Activated CD4-positive, alpha-beta T cell treated with anti-CD3 and anti-CD28 coated beads for 36 hours (primary cell): ENCODE results near the gene ADAM19. TPM values are rescaled to one million over a fixed set of nuclear protein-coding genes. Genes with fewer than 3 reads are reported as not detected.

ENCODE experiments used
- ATAC-seq: fragments of 200-7000 bp; cut with Tn5 transposase; one replicate; pipeline ENCODE4 v1.10.0; 2021; ENCODE audit warnings: mild to moderate bottlenecking, moderate library complexity
- CTCF ChIA-PET: fragments of 350-600 bp; sonication (Branson Sonifier 250); formaldehyde crosslinking; loops from one replicate; lab custom pipeline; 2021; ENCODE audit warnings: antibody characterized with exemption; lab: Charles Lee
- POLR2A ChIA-PET: fragments of 350-600 bp; sonication (Branson Sonifier 250); formaldehyde crosslinking; loops from one replicate; lab custom pipeline; 2021; ENCODE audit warnings: antibody characterized with exemption, inconsistent platforms; lab: Charles Lee
- DNase-seq: peaks from one replicate; pipeline ENCODE4 v3.0.0-alpha.2; 2020
- H3K27ac Mint-ChIP-seq: one replicate; pipeline ENCODE4 v1.8.0; 2021; ENCODE audit warnings: mixed read lengths
- H3K27me3 Mint-ChIP-seq: one replicate; pipeline ENCODE4 v1.8.0; 2021; ENCODE audit warnings: mixed read lengths
- H3K36me3 Mint-ChIP-seq: one replicate; pipeline ENCODE4 v1.8.0; 2021; ENCODE audit warnings: low read depth, mixed read lengths
- H3K4me1 Mint-ChIP-seq: one replicate; pipeline ENCODE4 v1.8.0; 2021; ENCODE audit warnings: mixed read lengths
- H3K4me3 Mint-ChIP-seq: one replicate; pipeline ENCODE4 v1.8.0; 2021; ENCODE audit warnings: mild to moderate bottlenecking, moderate library complexity, mixed read lengths
- H3K9me3 Mint-ChIP-seq: one replicate; pipeline ENCODE4 v1.8.0; 2021; ENCODE audit warnings: low read depth, mixed read lengths
- intact Hi-C, 2 experiments: fragments of 100-400 bp; cut with DNase I in 1 of 2; cut with micrococcal nuclease in 1 of 2; formaldehyde crosslinking; loops; one replicate each; pipeline versions ENCODE4 v1.14.2 to v1.15.1; 2022 to 2024; cut with DNase I, micrococcal nuclease
- total RNA-seq, 2 experiments: library from RNA; stranded (reverse); gene quantifications; one replicate each; pipeline ENCODE4 v1.2.3, GENCODE V29; 2021

The ADAM19 gene, protein sequence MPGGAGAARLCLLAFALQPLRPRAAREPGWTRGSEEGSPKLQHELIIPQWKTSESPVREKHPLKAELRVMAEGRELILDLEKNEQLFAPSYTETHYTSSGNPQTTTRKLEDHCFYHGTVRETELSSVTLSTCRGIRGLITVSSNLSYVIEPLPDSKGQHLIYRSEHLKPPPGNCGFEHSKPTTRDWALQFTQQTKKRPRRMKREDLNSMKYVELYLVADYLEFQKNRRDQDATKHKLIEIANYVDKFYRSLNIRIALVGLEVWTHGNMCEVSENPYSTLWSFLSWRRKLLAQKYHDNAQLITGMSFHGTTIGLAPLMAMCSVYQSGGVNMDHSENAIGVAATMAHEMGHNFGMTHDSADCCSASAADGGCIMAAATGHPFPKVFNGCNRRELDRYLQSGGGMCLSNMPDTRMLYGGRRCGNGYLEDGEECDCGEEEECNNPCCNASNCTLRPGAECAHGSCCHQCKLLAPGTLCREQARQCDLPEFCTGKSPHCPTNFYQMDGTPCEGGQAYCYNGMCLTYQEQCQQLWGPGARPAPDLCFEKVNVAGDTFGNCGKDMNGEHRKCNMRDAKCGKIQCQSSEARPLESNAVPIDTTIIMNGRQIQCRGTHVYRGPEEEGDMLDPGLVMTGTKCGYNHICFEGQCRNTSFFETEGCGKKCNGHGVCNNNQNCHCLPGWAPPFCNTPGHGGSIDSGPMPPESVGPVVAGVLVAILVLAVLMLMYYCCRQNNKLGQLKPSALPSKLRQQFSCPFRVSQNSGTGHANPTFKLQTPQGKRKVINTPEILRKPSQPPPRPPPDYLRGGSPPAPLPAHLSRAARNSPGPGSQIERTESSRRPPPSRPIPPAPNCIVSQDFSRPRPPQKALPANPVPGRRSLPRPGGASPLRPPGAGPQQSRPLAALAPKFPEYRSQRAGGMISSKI
- 10 to 100 TPM; 63.6 to 69.5 TPM for total RNA-seq

DNA sequence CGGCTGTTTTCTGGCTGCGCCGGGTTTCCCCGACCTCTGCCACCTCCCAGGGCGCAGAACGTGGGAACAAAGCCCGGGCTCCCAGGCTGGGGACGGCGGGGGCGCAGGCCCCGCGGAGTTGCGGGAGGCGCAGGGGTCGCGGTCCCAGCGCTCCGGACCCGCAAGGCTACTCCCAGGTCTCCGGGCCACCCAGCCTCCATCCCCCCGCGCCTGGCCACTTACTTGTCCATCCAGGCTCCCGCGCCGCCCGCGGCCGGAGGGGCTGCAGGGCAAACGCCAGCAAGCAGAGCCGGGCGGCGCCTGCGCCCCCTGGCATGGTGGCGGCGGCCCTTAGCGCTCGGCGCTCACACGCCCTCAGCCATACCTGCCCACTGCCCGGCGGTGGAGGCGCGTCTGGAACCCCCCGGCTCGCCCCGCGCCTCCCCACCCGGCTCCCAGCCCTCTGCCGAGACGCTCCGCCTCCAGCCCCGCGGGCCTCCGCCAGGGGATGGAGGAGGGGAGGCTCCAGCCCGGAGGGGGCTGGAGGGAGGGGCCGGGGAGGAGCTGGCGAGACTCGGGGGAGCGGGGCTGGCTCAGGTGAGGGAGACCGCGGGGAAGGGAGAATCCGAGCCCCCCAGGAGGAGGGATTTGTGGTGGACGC lies at the start of gene ADAM19:
Gene ADAM19, minus strand, starts transcription at position 395 of the 640 bp plus-strand sequence. Its CDS starts 79 bp downstream, at position 316.
- no peaks in the 10 kb centered on the region for H3K9me3 Mint-ChIP-seq
- H3K4me1 Mint-ChIP-seq: peaks cover 46% of the 10 kb centered on the region
- peaks cover 4% of the 10 kb centered on the region for H3K27me3 Mint-ChIP-seq
- H3K27ac Mint-ChIP-seq: peak within 1 kb of the TSS; percentile 83
- ATAC-seq (peak; percentile 75), DNase-seq (peak; percentile 70)
- intact Hi-C loops: loop anchor here in 1 of 2 experiments (1.0 to 2.0 kb wide), 2 partner anchors 35 to 168 kb away; partner anchors contain the start of gene LSM11
- H3K4me3 Mint-ChIP-seq: peak within 1 kb of the TSS; percentile 85
- peaks cover 26% of the 10 kb centered on the region for H3K36me3 Mint-ChIP-seq
- ChIA-PET CTCF (interaction anchor here (0.6 to 0.8 kb wide), 2 partner anchors 26 to 483 kb away, joined by 3 read pairs; no protein-coding TSS in a partner anchor), POLR2A (no interaction called here)

- Mint-ChIP-seq H3K4me1 (no peaks in the 10 kb centered on the region), H3K36me3 (no peaks in the 10 kb centered on the region), H3K9me3 (peaks cover 4% of the 10 kb centered on the region), H3K27ac (no peak overlapping the region), H3K27me3 (no peaks in the 10 kb centered on the region), H3K4me3 (no peak overlapping the region)
- ChIA-PET CTCF (no interaction called here), POLR2A (no interaction called here)
- ATAC-seq (no peak), DNase-seq (no peak)
- intact Hi-C loops: no loop called here
Observed at GRCh38 chr5:157624144-157624543, 48.6 kb upstream of the ADAM19 start.

DNA sequence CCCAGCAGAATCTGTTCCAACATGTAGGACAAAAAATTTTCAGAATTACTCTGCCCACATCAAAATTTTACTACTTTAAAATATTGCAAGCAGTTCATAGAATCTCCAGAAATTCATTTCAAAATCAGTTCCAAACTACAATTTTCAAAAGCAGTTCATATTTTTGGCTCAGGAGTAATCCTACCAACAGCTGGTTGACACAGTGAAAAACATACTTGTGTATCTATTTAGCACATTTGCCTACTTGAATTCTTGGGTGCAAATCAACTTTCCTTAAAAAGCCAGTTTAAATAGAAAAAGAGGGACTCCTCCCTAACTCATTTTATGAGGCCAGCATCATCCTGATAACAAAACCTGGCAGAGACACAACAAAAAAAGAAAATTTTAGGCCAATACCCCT lies 45.2 kb upstream of the ADAM19 start:
- CTCF ChIA-PET: interaction anchor here (1.2 kb wide), 1 partner anchor 23 kb away, joined by 4 read pairs; no protein-coding TSS in a partner anchor
- Mint-ChIP-seq H3K27ac (no peak overlapping the region), H3K36me3 (no peaks in the 10 kb centered on the region), H3K4me3 (no peak overlapping the region), H3K9me3 (peaks cover 4% of the 10 kb centered on the region), H3K4me1 (no peaks in the 10 kb centered on the region), H3K27me3 (no peaks in the 10 kb centered on the region)
- DNase-seq (no peak), ATAC-seq (no peak)
- intact Hi-C loops: no loop called here
- POLR2A ChIA-PET: no interaction called here

DNA sequence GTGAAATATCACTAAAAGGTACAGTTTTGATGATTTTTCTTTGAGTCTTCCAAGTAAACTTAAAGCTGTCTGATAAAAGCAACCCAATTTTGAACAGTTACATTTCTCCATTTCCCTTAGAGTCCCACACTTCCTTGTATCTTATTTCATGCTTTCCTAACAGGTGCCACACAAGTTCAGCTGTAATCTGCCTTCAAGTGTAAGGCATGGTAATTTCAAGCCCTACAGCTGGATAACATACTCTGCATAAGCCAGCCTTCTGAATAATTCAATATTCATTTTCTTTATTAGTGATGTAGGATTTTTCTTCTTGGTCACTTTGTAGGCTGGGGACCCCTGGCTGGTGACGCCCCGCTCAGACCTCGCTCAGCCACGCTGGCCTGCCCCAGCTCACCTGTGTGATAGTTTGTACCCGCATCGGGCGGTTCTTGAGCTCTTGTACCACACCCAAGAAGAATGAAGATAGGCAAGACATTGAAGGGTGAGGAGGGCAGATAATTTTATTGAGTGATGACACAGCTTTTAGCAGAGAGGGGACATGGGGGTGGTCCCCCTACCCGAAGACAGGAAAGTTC lies 42.7 kb upstream of the ADAM19 start:
- Mint-ChIP-seq H3K9me3 (peaks cover 4% of the 10 kb centered on the region), H3K4me3 (no peak overlapping the region), H3K36me3 (no peaks in the 10 kb centered on the region), H3K27ac (no peak overlapping the region), H3K27me3 (no peaks in the 10 kb centered on the region), H3K4me1 (peaks cover 11% of the 10 kb centered on the region)
- CTCF ChIA-PET: interaction anchor here (0.8 to 1.0 kb wide), 4 partner anchors 11 to 101 kb away, joined by 3 to 5 read pairs (median 3); no protein-coding TSS in a partner anchor
- ATAC-seq: no peak
- POLR2A ChIA-PET: no interaction called here
- intact Hi-C loops: no loop called here
- no peak for DNase-seq

DNA sequence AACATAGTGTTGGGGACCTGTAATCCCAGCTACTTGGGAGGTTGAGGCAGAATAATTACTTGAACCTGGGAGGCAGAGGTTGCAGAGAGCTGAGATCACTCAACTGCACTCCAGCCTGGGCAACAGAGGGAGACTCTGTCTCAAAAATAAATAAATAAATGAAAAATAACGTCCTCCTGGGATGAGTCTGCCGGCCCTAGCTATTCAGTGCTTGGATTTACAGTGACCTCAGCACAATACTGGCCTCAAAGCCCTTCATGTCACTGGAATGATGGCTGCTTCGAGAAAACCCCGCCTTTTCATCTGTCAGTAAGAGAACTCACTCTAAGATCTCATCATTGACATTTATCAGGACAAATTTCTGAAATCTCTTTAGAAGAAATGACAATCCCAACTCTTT lies 41.2 kb upstream of the ADAM19 start:
- POLR2A ChIA-PET: interaction anchor here (0.6 kb wide), 1 partner anchor 36 kb away, joined by 3 read pairs; no protein-coding TSS in a partner anchor
- CTCF ChIA-PET: interaction anchor here (0.6 kb wide), 1 partner anchor 11 kb away, joined by 3 read pairs; no protein-coding TSS in a partner anchor
- DNase-seq (no peak), ATAC-seq (no peak)
- peaks cover 22% of the 10 kb centered on the region for H3K4me1 Mint-ChIP-seq
- no peaks in the 10 kb centered on the region for H3K36me3 Mint-ChIP-seq
- H3K27ac Mint-ChIP-seq: no peak overlapping the region
- H3K27me3 Mint-ChIP-seq: no peaks in the 10 kb centered on the region
- H3K4me3 Mint-ChIP-seq: no peak overlapping the region
- intact Hi-C loops: no loop called here
- peaks cover 4% of the 10 kb centered on the region for H3K9me3 Mint-ChIP-seq

DNA sequence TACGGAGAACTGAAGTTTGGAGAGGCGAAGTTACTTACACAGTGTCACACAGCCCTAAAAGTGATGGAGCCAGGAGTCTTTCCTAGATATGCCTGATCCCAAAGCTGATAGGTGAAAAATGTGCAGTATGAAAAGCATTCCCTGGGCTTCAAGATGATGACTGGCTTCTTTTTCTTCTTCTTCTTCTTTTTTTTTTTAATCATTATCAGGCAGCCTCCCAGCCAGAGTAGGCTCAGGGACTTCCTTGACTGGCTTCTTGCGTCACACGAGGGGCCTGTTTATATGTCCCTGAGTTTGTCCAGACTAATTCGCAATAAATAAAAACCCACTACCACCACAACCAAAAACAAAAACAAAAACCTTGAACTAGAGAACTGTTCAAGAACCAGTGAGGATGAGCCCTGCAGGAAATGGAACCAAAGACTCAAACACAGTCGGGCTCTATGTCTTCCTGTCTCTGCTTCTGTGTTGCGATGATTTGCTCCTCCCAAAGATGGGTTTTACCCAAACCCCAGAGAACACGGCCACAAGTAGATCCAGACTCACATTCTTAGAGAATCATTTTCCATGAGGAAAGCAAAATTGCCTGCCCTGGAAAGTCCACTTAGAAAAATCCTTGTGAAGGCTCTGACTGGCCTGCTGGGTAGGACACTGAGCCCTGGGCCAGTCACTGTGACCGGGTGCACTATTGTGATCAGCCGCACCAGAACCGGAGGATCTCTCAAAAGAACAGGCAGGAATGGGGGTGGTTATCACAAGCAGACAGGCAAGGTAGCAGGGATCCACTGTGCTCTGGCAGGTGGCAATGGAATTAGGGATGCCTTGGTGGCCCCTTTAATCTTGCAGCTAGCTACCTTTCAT lies 38.0 kb upstream of the ADAM19 start:
- DNase-seq (no peak), ATAC-seq (peak; percentile 45)
- H3K4me3 Mint-ChIP-seq: peak overlapping the region; percentile 55
- intact Hi-C loops: loop anchor here in 1 of 2 experiments (5.0 kb wide), 1 partner anchor 34 kb away; no protein-coding TSS in a partner anchor
- CTCF ChIA-PET: interaction anchor here (0.6 to 1.0 kb wide), 2 partner anchors 14 to 17 kb away, joined by 3 read pairs; no protein-coding TSS in a partner anchor
- peaks cover 46% of the 10 kb centered on the region for H3K4me1 Mint-ChIP-seq
- no peaks in the 10 kb centered on the region for H3K36me3 Mint-ChIP-seq
- H3K27ac Mint-ChIP-seq: peak overlapping the region; percentile 85
- POLR2A ChIA-PET: interaction anchor here (0.6 to 0.7 kb wide), 2 partner anchors 58 to 141 kb away, joined by 3 to 6 read pairs; partner anchors contain the start of gene C5orf52
- no peaks in the 10 kb centered on the region for H3K27me3 Mint-ChIP-seq
- H3K9me3 Mint-ChIP-seq: no peaks in the 10 kb centered on the region

DNA sequence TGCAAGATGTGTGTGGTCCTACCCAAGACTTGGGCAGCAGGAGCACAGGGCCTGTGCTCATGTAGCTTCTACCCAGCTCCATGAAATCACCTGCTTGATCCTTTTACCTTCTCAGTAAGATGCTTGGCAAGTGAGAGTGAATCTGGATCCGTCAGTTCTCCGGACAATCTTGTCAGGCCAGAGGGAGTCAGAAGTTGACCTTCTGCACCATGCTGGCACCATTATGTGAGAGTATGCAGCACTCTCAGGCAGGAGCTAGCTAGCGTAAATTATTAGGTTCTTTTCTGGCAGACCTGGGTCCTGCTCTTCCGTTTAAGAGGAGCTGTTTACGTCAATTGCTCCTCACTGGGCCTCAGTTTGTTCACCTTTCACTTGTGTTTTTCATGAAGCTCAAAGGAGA lies 37.0 kb upstream of the ADAM19 start:
- ChIA-PET POLR2A (interaction anchor here (0.6 kb wide), 2 partner anchors 59 to 1409 kb away, joined by 3 read pairs; partner anchors contain the start of gene C5orf52), CTCF (interaction anchor here (0.6 to 1.0 kb wide), 5 partner anchors 15 to 369 kb away, joined by 3 to 4 read pairs (median 3); no protein-coding TSS in a partner anchor)
- ATAC-seq: no peak
- Mint-ChIP-seq H3K4me3 (peak overlapping the region; percentile 42), H3K4me1 (peaks cover 56% of the 10 kb centered on the region), H3K27ac (peak overlapping the region; percentile 85), H3K27me3 (no peaks in the 10 kb centered on the region), H3K9me3 (no peaks in the 10 kb centered on the region), H3K36me3 (no peaks in the 10 kb centered on the region)
- DNase-seq: no peak
- intact Hi-C loops: loop anchor here in 1 of 2 experiments (5.0 kb wide), 1 partner anchor 35 kb away; no protein-coding TSS in a partner anchor

DNA sequence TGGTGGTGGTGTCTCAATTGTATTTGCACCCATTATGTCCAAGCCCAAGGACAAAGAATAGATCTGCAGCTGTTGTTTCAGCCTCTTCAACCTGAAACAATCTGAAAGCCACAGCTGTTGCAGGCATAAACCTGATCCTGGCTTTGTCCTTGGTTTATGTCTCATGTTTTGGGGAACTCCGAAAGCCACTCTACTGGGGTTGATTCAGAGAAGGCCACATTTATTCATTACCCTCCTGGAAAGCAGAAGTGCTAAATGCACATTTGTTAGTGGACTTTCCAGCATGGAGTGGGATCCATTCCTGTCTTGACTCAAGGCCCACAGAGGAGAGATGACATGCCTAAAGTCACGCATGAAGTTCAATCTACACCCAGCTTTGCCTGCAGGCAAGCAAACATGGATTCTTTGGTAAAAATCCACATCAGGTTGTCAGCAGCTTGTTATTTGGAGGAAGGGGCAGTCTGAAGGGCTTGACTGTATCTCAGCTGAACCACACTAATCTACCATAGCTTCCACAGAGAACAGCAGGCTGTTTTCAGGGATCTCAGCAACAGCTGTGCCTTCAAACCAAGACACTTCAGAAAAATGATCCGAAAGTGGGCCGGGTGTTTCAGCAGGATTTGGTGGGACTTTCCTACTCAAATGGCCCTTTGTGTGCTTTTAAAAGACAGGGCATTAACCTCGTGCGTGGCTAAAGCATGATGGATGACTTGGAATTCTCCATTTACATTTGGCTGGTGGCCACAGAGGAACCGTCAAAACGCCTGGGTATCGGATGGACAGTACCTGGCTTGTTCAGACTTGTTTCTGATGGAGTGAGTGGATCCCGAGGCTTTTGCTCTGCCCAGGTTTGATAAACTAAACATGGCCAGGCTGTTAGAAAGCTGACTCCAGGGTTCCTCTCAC lies 36.2 kb upstream of the ADAM19 start:
- H3K9me3 Mint-ChIP-seq: no peaks in the 10 kb centered on the region

DNA sequence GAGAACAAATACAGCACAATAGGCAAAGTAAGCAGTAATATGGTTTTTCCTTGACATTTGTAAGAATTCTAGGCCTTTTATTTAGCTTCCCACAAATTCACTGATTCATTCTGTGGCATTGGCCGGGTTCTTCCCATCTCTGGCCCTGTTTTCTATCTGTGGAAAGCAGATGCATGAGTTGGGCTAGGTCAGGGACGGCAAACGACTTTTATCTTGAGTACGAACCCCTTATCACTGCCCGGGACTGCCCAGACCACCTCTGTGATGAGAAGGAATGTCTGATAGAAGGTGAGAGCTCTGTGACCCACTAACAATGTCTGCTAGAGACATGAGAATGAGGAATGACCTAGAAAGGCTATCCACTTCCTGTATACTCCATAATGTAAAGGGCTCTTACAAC lies 35.4 kb upstream of the ADAM19 start:
- DNase-seq (no peak), ATAC-seq (no peak)
- H3K27me3 Mint-ChIP-seq: no peaks in the 10 kb centered on the region
- H3K4me3 Mint-ChIP-seq: no peak overlapping the region
- H3K9me3 Mint-ChIP-seq: no peaks in the 10 kb centered on the region
- intact Hi-C loops: loop anchor here in 1 of 2 experiments (5.0 kb wide), 1 partner anchor 36 kb away; no protein-coding TSS in a partner anchor
- ChIA-PET CTCF (no interaction called here), POLR2A (no interaction called here)
- H3K27ac Mint-ChIP-seq: no peak overlapping the region
- H3K4me1 Mint-ChIP-seq: peaks cover 70% of the 10 kb centered on the region
- no peaks in the 10 kb centered on the region for H3K36me3 Mint-ChIP-seq

More for the DNA sequence above, 36.2 kb upstream of the ADAM19 start:
- Mint-ChIP-seq H3K27me3 (no peaks in the 10 kb centered on the region), H3K36me3 (no peaks in the 10 kb centered on the region), H3K27ac (peak overlapping the region; percentile 85), H3K4me1 (peaks cover 64% of the 10 kb centered on the region), H3K4me3 (no peak overlapping the region)
- CTCF ChIA-PET: interaction anchor here (0.6 to 0.9 kb wide), 4 partner anchors 24 to 368 kb away, joined by 3 to 4 read pairs (median 3); no protein-coding TSS in a partner anchor
- peak; percentile 32 for DNase-seq
- intact Hi-C loops: loop anchor here in 1 of 2 experiments (5.0 kb wide), 1 partner anchor 35 kb away; no protein-coding TSS in a partner anchor
- ATAC-seq: peak; percentile 21
- POLR2A ChIA-PET: interaction anchor here (0.6 kb wide), 2 partner anchors 125 to 1410 kb away, joined by 3 to 4 read pairs; no protein-coding TSS in a partner anchor
